ENCODE measurements around the gene F8.

F8 gene

DNA sequence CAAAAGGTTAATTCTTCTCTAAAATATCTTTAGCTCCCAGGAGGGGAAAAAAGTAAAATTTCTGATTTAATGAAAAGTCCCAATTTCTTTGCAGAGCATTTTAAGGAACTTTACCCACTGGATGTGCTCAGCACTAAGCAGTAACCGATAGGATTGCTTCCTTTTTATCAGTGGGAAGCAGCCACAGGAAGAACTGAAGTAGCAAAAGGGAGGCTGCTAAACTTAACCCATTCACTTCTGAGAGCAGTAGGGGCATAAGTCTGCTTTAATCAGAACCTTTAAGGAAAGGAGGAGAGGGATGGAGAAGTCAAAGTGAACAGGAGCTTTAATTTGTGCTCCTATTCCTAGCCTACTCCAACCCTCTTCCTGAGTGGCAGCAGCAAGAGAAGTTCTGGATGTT, at the start of gene F8:
F8 (minus strand) TSS at position 139 of the 400 bp plus-strand sequence. CDS start 171 bp downstream, outside the sequence.
- no peaks in the 10 kb centered on the region for H3K36me3 ChIP-seq (ENCODE audit: control insufficient read depth, insufficient read depth, low read length)
- no peak within 1 kb of the TSS for H3K4me3 ChIP-seq (ENCODE audit: low read depth, low read length)
- no peaks in the 10 kb centered on the region; the same call in 1 of the 2 replicates for H3K27me3 ChIP-seq (ENCODE audit: control insufficient read depth, insufficient read depth, low read length)
- H3K27ac ChIP-seq (ENCODE audit: low read depth, low read length) = no peak within 1 kb of the TSS
- H3K9ac ChIP-seq (ENCODE audit: low read length) = no peak within 1 kb of the TSS
- H3K4me1 ChIP-seq (ENCODE audit: control insufficient read depth, insufficient read depth, low read length) = no peaks in the 10 kb centered on the region; the same call in 1 of the 2 replicates
- H3K9me3 ChIP-seq (ENCODE audit: control insufficient read depth, insufficient read depth, low read depth, low read length) = no peaks in the 10 kb centered on the region; the same call in 1 of the 2 replicates

DNA sequence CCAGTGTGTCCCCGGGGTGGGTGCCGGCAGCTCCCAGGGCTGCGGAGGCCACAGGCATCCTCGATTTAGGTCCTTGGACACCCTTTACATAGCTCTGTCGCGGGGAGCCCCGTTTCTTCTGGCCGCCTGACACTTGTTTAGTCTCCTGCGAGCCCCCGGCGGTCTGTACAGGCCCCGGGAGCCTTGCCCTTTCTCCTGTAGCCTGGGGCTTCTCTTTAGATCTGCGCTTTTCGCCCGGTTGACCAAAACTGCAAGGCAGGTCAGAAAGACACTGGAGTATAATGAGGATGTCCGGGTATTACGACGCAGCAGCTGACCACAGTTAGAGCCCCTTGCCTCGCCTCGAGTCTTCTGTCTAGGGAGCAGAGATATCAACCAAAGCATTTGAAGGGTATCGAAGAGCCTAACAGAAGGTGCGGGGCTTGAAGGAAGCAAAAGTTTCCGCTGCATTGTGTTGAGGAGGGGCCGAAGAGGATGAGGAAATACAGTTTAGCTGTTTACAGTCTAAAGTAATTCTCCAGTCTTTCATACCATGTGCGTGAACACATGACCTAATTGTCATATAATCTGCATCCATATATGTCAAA, 49.3 kb upstream of the F8 start:
- H3K36me3 ChIP-seq (ENCODE audit: control insufficient read depth, insufficient read depth, low read length) = peaks cover 24% of the 10 kb centered on the region
- H3K27ac ChIP-seq (ENCODE audit: low read depth, low read length) = 0 out of 2 replicates have a peak overlapping the region, but pooled peaks have one; percentile 15
- no peaks in the 10 kb centered on the region; the same call in 1 of the 2 replicates for H3K4me1 ChIP-seq (ENCODE audit: control insufficient read depth, insufficient read depth, low read length)
- H3K9me3 ChIP-seq (ENCODE audit: control insufficient read depth, insufficient read depth, low read depth, low read length) = peaks cover 3% of the 10 kb centered on the region; the same call in 1 of the 2 replicates
- H3K4me3 ChIP-seq (ENCODE audit: low read depth, low read length) = peak overlapping the region; percentile 89
- no peaks in the 10 kb centered on the region for H3K27me3 ChIP-seq (ENCODE audit: control insufficient read depth, insufficient read depth, low read length)
- H3K9ac ChIP-seq (ENCODE audit: low read length) = peak overlapping the region; percentile 91

DNA sequence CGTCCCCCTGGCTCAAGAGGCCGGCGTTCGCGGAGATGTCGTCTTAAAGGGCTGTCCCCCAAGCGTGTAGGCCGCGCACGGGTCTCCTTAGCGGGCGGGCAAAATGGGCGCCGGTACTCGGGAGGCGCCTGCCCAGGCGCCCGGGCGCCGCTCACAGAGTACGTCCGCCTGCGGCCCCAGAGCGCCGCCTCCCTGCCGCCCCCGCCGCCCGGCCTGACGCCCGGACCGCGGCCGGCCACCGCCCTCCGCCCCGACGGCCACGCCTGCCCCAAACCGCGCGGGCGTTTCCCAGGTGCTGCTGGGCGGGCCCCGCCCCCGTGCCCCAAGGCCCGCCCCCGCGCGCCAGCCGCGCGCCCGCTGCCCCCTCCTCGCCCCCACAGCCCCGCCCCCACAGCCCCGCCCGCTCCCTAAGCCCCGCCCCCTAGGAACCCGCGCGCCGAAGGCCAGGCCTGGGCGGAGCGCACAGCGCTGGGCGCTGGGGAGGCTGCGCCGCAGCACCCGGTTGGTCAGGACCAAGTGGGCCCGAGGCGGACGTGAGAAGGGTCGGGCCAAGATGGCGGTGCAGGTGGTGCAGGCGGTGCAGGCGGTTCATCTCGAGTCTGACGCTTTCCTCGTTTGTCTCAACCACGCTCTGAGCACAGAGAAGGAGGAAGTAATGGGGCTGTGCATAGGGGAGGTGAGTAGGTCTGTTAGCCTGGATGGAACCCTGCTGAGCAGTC, 48.6 kb upstream of the F8 start, which contains the start of the genes BRCC3, CMC4 and MTCP1:
BRCC3 (plus strand) TSS at position 534 of the 719 bp plus-strand sequence; CDS start at position 554, 20 bp downstream.
CMC4 (minus strand) TSS at position 162 of the 719 bp plus-strand sequence. CDS start 7,113 bp downstream, outside the sequence.
MTCP1 (minus strand) TSS at position 162 of the 719 bp plus-strand sequence. CDS start 5,126 bp downstream, outside the sequence.
- Histone ChIP-seq H3K27ac (ENCODE audit: low read depth, low read length) (peak within 1 kb of the TSS; percentile 62; the same call in 1 of the 2 replicates), H3K9ac (ENCODE audit: low read length) (peak within 1 kb of the TSS; percentile 91), H3K9me3 (ENCODE audit: control insufficient read depth, insufficient read depth, low read depth, low read length) (peaks cover 3% of the 10 kb centered on the region; the same call in 1 of the 2 replicates), H3K27me3 (ENCODE audit: control insufficient read depth, insufficient read depth, low read length) (no peaks in the 10 kb centered on the region), H3K4me1 (ENCODE audit: control insufficient read depth, insufficient read depth, low read length) (no peaks in the 10 kb centered on the region; the same call in 1 of the 2 replicates), H3K36me3 (ENCODE audit: control insufficient read depth, insufficient read depth, low read length) (peaks cover 19% of the 10 kb centered on the region), H3K4me3 (ENCODE audit: low read depth, low read length) (peak within 1 kb of the TSS; percentile 89)

DNA sequence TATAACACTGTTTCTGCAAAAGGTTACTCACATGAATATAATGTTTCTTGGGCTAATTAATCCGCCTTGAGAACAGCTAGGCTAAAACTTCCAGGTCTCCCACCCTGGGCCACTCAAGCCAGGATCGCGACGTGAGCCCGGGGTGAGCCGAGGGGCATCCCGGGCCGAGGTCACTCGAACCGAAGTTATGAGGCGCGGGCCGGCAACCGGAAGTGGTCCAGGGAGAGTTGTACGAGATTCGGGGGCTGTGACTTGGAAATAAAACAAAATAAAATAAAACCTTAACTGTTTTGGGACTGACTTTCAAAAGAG, 48.1 kb upstream of the F8 start:
- H3K27ac ChIP-seq (ENCODE audit: low read depth, low read length) = peak overlapping the region; percentile 62; the same call in 1 of the 2 replicates
- no peaks in the 10 kb centered on the region; the same call in 1 of the 2 replicates for H3K4me1 ChIP-seq (ENCODE audit: control insufficient read depth, insufficient read depth, low read length)

DNA sequence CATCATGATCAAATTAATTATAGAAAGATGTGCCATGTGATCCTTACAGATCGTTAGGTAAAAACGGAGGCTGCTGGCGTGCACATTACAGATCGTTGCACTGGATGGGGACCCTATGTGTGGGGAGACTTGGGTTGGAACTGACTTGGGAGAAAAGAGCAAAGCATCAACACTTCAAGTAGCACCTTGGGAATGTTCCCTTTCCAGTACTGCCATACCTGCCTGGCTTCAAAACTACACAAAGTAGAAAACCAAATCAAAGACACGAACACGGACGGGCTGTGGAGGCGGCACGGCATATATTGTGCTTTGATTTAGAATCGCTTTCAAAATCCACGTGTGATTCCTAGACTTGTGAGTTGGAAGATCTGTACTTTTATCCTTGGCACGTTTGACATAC, 47.5 kb upstream of the F8 start:
- peak overlapping the region; percentile 81 for H3K9ac ChIP-seq (ENCODE audit: low read length)
- H3K27ac ChIP-seq (ENCODE audit: low read depth, low read length) = no peak overlapping the region
- H3K9me3 ChIP-seq (ENCODE audit: control insufficient read depth, insufficient read depth, low read depth, low read length) = peaks cover 3% of the 10 kb centered on the region; the same call in 1 of the 2 replicates
- no peaks in the 10 kb centered on the region; the same call in 1 of the 2 replicates for H3K4me1 ChIP-seq (ENCODE audit: control insufficient read depth, insufficient read depth, low read length)
- peaks cover 10% of the 10 kb centered on the region for H3K36me3 ChIP-seq (ENCODE audit: control insufficient read depth, insufficient read depth, low read length)
- H3K4me3 ChIP-seq (ENCODE audit: low read depth, low read length) = peak overlapping the region; percentile 80
- no peaks in the 10 kb centered on the region for H3K27me3 ChIP-seq (ENCODE audit: control insufficient read depth, insufficient read depth, low read length)

More for the DNA sequence above, 48.1 kb upstream of the F8 start:
- H3K9ac ChIP-seq (ENCODE audit: low read length) = peak overlapping the region; percentile 81
- H3K4me3 ChIP-seq (ENCODE audit: low read depth, low read length) = peak overlapping the region; percentile 80
- no peaks in the 10 kb centered on the region for H3K27me3 ChIP-seq (ENCODE audit: control insufficient read depth, insufficient read depth, low read length)
- H3K36me3 ChIP-seq (ENCODE audit: control insufficient read depth, insufficient read depth, low read length) = peaks cover 15% of the 10 kb centered on the region
- peaks cover 3% of the 10 kb centered on the region; the same call in 1 of the 2 replicates for H3K9me3 ChIP-seq (ENCODE audit: control insufficient read depth, insufficient read depth, low read depth, low read length)

DNA sequence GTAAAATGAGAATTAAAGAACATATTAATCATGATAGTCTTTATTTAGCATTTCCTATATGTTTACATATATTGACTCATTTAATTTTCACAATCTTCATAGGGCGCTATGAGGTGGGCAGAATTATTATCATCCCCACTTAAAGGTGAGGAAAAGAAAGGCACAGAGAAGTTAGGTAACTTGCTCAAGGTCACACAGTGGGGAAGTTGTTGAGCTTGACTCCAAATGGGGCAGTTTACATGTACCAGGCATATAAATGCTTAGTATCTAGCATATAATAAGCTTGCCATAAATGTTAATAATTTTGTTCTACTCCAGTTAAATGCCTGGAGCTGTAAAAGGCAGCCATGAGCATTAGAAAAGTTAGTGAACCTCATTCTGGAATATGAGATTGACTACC, 46.9 kb upstream of the F8 start:
- Histone ChIP-seq H3K27ac (ENCODE audit: low read depth, low read length) (no peak overlapping the region), H3K9ac (ENCODE audit: low read length) (no peak overlapping the region), H3K4me3 (ENCODE audit: low read depth, low read length) (peak overlapping the region; percentile 80; the same call in 1 of the 2 replicates), H3K27me3 (ENCODE audit: control insufficient read depth, insufficient read depth, low read length) (no peaks in the 10 kb centered on the region), H3K9me3 (ENCODE audit: control insufficient read depth, insufficient read depth, low read depth, low read length) (peaks cover 3% of the 10 kb centered on the region; the same call in 1 of the 2 replicates), H3K4me1 (ENCODE audit: control insufficient read depth, insufficient read depth, low read length) (no peaks in the 10 kb centered on the region; the same call in 1 of the 2 replicates), H3K36me3 (ENCODE audit: control insufficient read depth, insufficient read depth, low read length) (peaks cover 8% of the 10 kb centered on the region; the same call in 1 of the 2 replicates)

DNA sequence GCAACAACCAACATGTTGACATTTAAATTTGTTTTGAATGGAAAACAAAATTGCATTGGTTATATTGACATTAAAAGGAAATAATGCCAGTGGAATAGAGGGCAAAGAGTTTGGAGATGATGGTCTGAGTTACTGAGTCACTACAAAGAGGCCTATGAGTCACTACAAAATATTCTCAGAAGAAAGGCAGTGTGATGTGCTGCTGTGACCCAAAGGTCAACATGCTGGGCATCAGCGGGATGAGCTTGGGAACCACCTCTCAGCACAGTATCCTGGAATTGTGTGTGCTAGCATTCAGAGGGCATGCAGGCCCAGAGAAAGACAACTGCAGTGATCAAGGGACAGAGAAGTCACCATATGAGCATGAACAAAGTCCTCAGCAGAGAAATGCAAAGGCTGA, 45.6 kb upstream of the F8 start:
- no peak overlapping the region for H3K27ac ChIP-seq (ENCODE audit: low read depth, low read length)
- H3K4me3 ChIP-seq (ENCODE audit: low read depth, low read length) = no peak overlapping the region
- no peaks in the 10 kb centered on the region; the same call in 1 of the 2 replicates for H3K4me1 ChIP-seq (ENCODE audit: control insufficient read depth, insufficient read depth, low read length)
- H3K36me3 ChIP-seq (ENCODE audit: control insufficient read depth, insufficient read depth, low read length) = no peaks in the 10 kb centered on the region; the same call in 1 of the 2 replicates
- H3K27me3 ChIP-seq (ENCODE audit: control insufficient read depth, insufficient read depth, low read length) = no peaks in the 10 kb centered on the region
- H3K9ac ChIP-seq (ENCODE audit: low read length) = no peak overlapping the region
- H3K9me3 ChIP-seq (ENCODE audit: control insufficient read depth, insufficient read depth, low read depth, low read length) = no peaks in the 10 kb centered on the region; the same call in 1 of the 2 replicates

DNA sequence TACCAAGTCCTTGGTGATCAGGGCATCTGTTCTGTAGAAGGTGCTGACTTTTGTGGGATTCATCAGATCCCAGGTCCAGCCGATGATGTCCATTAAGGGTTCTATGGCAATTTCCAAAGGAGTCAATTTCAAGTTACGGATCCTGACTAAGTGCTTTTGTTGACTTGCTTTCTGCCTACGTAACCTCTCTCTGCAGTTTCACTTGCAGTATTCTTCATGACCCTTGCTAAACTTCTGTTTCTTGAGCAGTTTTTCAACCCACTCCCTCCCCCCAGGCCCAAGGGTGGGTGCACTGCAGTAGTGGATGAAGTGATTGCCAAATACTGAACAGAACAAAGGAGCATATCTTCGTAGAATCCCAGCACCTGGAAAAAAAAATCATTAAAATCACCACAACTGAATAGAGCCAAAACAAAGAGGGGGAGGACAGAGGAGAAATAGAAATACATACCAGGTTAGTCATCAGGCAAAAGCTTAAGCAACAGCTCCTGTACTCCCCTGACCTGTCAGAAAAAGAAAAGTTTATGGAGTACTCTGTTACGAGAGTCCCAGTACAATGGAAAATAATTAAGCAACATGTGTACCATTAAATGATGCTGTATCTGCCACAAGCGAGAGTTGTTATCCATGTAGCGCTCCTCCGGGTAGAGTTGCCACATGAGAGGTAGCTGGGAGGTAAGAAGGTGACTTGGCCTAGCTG, 42.7 kb upstream of the F8 start:
- no peak overlapping the region for H3K9ac ChIP-seq (ENCODE audit: low read length)
- H3K4me1 ChIP-seq (ENCODE audit: control insufficient read depth, insufficient read depth, low read length) = no peaks in the 10 kb centered on the region; the same call in 1 of the 2 replicates
- no peak overlapping the region for H3K4me3 ChIP-seq (ENCODE audit: low read depth, low read length)
- H3K36me3 ChIP-seq (ENCODE audit: control insufficient read depth, insufficient read depth, low read length) = peaks cover 4% of the 10 kb centered on the region; the same call in 1 of the 2 replicates
- H3K27ac ChIP-seq (ENCODE audit: low read depth, low read length) = no peak overlapping the region
- H3K9me3 ChIP-seq (ENCODE audit: control insufficient read depth, insufficient read depth, low read depth, low read length) = no peaks in the 10 kb centered on the region; the same call in 1 of the 2 replicates
- no peaks in the 10 kb centered on the region for H3K27me3 ChIP-seq (ENCODE audit: control insufficient read depth, insufficient read depth, low read length)

DNA sequence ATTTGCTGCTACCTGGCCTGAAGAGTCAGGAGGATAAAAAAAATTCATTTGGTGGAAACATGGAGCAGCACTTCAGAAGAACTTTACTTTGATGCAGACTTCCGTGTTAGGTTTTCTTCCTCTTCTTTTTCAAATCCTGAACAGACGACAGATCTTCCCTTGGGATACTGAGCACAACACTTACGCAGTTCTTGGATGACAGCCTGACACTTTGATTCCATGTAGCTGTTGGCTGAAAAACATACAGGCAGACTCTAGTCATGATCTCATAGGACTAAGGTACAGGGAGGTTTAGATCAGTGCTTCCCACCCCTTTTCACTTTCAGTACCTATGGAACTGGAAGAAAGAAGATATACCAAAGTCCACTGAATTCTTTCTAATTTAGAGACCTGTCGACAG, 39.2 kb upstream of the F8 start:
- H3K36me3 ChIP-seq (ENCODE audit: control insufficient read depth, insufficient read depth, low read length) = peaks cover 4% of the 10 kb centered on the region; the same call in 1 of the 2 replicates
- no peak overlapping the region for H3K9ac ChIP-seq (ENCODE audit: low read length)
- no peaks in the 10 kb centered on the region; the same call in 1 of the 2 replicates for H3K27me3 ChIP-seq (ENCODE audit: control insufficient read depth, insufficient read depth, low read length)
- peaks cover 4% of the 10 kb centered on the region; the same call in 1 of the 2 replicates for H3K4me1 ChIP-seq (ENCODE audit: control insufficient read depth, insufficient read depth, low read length)
- peaks cover 3% of the 10 kb centered on the region; the same call in 1 of the 2 replicates for H3K9me3 ChIP-seq (ENCODE audit: control insufficient read depth, insufficient read depth, low read depth, low read length)
- no peak overlapping the region for H3K4me3 ChIP-seq (ENCODE audit: low read depth, low read length)
- H3K27ac ChIP-seq (ENCODE audit: low read depth, low read length) = no peak overlapping the region
